Measurements from ENCODE around the gene WBP1L.

Gene WBP1L

GRCh38 chr10:102781090-102781920, 37.6 kb downstream of the WBP1L start:
- no peak for DNase-seq

GRCh38 chr10:102781921-102782557, 38.3 kb downstream of the WBP1L start:
- DNase-seq, result no peak

DNA sequence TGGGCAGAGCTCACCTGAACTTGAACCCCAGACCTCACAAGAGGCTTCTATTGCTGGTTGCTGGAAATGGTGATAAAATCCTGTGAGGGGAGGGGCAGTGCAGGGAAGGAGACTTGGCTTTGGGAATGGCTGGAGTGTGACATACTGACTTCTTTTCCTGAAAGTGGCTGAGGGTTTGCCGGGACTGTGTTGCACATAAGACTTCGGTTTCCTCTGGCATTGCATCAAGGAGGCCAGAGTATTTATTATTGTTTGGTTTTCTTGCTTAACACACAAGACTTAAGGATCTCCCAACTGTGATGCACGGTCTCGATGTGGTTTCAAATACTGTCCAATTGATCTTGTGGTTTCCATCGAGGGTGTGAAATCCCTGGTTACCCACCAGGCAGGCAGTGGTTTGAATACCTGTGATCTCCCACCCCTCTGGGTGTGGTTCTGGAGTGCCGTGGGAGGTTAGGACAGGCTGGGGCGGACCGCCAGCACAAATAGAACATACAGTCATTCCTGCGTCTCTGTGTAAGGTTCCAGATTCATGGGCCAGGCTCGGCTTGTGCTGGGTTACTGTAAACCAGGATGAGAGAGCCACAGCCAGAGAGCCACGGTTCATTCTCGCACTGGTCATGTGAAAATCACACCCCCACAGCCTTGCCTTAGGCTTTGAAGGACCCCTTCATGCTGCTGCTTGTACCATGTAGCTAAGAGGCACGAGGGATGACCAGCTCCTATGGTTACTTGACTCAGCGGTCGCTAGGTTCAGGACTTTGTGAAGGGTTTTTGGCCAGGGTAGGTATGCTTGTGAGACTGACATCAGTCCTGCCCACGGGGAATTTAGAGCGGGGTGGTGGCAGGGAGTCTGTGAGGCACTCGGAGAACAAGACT, 39.2 kb downstream of the WBP1L start:
- DNase-seq, result no peak

DNA sequence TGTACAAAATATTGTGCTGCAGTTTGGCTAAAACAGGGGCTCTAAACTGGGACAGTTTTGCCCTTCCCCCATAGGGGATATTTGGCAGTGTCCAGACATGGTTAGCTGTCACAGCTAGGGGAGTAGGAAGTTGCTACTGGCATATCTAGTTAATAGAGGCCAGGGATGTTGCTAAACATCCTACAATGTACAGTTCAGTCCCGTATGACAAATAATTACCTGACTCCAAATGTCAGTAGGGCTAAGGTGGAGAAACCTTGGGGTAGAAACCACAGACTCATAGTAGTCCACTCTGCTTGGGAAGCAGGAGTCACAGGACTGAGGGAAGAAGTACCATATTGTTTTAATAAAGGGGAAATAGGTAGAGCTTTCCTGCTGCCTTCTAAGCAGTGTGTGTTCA, 39.8 kb downstream of the WBP1L start:
- no peak for DNase-seq

DNA sequence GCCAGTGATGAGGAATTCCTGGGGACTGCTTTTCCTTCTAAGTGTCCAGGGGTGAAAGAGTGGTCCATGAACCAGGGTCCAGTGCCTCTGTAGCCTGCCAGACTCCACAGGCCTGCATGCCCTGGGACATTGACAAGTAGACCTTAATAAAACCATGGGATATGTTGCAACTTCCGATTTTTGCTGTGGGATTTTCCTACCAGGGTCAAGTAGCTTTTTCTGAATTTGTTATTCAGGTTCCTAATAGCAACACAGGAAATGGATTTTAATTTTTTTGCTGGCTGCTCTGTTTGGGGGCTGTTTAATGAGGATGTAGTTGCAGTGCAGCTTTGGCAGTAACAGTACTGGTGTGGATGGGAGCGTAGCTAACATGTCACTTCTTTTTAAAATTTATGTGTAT, 42.1 kb downstream of the WBP1L start:
- DNase-seq, result no peak

- no peak for DNase-seq
Measured at GRCh38 chr10:102791754-102792395, 48.1 kb downstream of the WBP1L start.

DNA sequence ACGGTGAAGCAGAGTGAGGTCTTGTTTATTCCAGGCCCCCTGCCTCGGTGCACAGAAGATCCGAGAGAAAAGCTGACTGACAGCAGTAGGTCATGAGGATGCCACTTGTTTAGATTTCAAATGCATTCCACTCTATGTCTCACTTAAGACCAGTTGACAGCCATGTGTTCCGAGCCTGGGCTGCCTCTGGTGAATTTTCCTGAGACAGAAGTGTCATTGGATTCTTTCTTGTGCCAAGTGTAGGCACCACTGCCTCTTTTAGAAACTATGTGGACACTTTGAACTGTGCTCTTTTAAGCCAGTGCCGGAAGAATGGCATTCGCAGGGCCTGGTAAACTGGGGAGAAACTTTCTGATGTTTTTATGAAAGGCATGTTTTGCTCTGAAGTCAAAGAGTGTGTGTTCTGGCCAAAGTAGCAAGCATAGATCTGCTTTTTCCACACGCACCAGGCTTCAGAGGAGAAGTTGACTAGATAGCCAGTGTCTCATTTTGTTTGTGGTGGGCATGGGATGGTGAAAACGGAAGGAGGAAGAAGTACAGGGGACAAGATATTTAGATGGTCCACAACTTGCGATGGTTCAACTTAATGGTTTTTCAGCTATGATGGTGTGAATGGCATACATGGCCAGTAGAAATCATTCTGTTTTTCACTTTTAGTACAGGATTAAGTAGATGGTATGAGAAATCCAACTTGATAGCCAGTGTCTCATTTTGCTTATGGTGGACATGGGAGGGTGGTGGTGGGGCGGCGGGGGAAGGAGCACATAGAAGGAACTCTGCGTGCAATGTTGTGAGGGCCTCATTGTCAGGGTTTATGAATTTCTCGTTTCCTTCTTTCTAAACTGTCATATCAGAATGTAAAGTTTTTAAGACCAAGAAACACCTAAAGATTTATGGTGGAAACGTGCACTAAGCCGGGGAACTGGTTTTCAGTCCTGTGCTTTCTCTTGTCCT, 52.0 kb downstream of the WBP1L start:
- no peak for DNase-seq

DNA sequence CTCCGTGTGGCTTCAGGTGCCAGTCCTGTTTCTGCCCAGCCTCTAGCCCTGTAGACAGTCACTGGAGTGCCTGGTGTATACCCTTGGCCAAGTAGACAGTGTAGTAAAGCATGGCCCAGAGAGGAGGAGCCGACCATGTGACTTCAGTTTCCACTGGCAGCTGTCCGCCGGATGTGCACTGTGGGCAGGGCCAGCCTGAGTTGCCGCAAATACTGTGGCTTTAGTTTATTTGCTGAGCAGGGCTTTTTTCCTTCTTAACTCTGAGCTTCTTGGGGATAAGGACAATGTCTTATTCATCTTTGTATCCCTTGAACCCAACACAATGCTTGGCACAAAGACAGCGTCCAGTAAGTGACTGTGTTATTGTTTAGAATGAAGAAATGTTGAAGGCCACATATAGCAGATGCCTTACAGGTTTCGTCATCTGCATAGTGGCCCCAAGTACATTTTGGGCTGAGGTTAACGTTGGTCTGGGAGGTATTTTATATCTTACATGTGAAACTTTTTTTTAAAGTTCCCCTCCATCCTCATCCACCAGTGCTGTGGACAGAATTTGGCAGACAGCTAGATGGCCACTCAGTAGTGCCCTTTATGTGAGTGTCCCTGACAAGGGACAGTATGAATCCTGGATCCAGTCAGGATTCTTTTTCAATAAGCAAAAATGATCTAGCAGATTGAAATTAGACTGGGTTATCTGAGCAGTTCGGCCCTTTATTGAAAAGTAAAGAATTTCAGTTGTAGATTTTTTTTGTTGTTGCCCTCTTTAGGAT, 52.8 kb downstream of the WBP1L start:
- no peak for DNase-seq

GRCh38 chr10:102799691-102800471, 56.1 kb downstream of the WBP1L start:
- no peak for DNase-seq

- DNase-seq, result no peak
Measured at GRCh38 chr10:102800611-102801335, 57.0 kb downstream of the WBP1L start.

DNA sequence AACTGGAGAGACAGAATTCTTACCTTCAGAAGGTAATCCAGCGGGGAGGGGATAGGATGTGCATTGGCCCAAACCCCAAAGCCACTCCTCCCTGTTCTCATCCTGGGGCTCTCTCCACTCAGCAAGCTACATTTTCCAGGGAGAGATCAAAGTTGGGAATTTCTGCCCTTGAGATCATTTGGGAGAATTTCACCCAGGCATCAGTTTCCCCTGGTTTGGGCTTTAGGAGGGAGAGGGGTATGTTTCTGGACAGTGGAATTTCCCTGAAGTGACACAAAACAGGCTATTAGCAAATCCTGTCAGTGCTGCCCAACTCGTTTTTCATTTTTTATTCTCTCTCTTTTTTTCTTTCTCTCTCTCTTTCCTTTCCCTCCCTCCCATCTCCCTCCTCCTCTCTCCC, 57.7 kb downstream of the WBP1L start:
- no peak for DNase-seq

- no peak for DNase-seq
Measured at GRCh38 chr10:102801978-102802377, 58.2 kb downstream of the WBP1L start.

DNA sequence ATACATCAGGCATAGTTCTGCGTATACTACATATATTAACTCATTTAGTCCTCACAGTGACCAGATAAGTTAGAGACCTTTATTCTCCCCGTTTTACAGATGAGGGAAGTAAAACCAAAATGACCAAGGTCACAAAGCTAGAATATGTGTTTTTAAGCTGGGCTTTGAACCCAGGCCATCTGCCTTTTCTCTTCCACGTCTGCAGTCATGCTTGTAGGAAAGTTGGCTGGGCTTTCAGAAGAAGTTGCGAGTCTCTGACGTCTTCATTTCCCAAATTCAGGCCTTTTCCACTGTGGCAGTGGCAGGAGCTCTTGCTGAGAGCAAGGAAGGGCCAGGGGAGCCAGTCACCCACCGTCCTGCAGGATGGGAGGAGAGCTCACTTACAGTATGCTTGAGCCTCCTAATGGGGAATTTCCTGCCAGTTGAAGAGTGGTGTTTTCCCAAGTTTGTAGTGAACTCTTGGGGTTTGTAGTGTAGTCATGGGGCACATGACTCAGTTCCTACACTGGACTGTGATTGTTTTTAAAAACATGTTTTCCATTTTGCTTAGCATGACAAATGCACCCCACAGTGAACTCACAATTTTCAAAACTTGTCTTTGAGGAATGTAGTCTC, 59.3 kb downstream of the WBP1L start:
- DNase-seq, result no peak

GRCh38 chr10:102804382-102805055, 60.8 kb downstream of the WBP1L start:
- no peak for DNase-seq

GRCh38 chr10:102808380-102808779, 64.6 kb downstream of the WBP1L start:
- DNase-seq, result no peak

GRCh38 chr10:102811346-102811745, 67.6 kb downstream of the WBP1L start:
- DNase-seq, result no peak

DNA sequence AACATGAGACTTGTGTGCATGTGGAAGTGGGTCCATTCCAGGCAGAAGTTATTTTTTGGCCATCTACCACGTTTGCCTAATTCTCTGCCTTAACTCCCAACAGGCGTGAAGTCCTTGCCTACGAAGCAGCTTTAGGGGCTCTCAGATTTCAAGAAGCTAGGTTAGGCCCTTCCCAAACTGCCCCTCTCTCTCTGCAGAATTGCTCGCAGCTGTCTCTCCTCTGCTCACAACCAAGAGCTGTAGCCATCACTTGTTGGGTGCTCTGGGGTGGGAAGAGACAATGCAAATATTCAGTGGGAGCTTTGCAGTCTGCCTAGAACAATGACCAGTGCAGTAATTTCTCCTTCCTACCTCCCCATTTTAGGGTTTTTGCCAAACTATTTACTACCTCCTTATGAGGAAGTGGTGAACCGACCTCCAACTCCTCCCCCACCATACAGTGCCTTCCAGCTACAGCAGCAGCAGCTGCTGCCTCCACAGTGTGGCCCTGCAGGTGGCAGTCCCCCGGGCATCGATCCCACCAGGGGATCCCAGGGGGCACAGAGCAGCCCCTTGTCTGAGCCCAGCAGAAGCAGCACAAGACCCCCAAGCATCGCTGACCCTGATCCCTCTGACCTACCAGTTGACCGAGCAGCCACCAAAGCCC, 68.6 kb downstream of the WBP1L start:
- DNase-seq, result no peak

DNA sequence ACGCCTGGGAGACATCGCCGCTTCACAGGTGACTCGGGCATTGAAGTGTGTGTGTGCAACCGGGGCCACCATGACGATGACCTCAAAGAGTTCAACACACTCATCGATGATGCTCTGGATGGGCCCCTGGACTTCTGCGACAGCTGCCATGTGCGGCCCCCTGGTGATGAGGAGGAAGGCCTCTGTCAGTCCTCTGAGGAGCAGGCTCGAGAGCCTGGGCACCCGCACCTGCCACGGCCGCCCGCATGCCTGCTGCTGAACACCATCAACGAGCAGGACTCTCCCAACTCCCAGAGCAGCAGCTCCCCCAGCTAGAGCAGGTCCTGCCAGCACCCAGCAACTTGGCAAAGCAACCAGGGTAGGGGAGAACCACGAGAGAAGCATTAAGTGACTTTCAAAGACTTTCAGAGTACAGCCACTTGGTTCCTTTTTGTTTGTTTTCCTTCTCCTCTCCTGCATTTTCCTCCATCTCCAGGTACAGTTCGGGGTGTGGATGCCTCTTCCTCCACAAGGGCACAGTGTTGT, 69.3 kb downstream of the WBP1L start:
- no peak for DNase-seq
